ENCODE results near the gene ACOX3. TPM values are rescaled to one million over a fixed set of nuclear protein-coding genes. Genes with fewer than 3 reads are reported as not detected.

The ACOX3 gene
- polyA plus RNA-seq, 1 of the 3 experiments (the other 2 are of a cell fraction), result 8.4 TPM

GRCh38 chr4:8378101-8378724 lies 62.3 kb downstream of the ACOX3 start:
- DNase-seq, result no peak
- ChIA-PET CTCF (interaction anchor here (3.2 kb wide), 1 partner anchor 136 kb away, joined by 11 read pairs; no protein-coding TSS in a partner anchor), POLR2A (no interaction called here)
- no peak overlapping the region for H3K4me2 ChIP-seq
- no peak overlapping the region for H3K27ac ChIP-seq (ENCODE audit: low read depth in 2 of 2, low read length in 1 of 2)
- no peaks in the 10 kb centered on the region for H3K9me2 ChIP-seq
- no peak overlapping the region for H3K9ac ChIP-seq
- H2AFZ ChIP-seq (ENCODE audit: low read depth), result no peak overlapping the region
- no peaks in the 10 kb centered on the region for H3F3A ChIP-seq (replicated peaks; ENCODE audit: insufficient read depth)
- H3K9me3 ChIP-seq, result no peaks in the 10 kb centered on the region
- TF ChIP-seq ELF1 (IDR thresholded peaks at IDR 0.05) (no peak), SMC3 (IDR thresholded peaks at IDR 0.05; ENCODE audit: low read depth, low read length) (no peak), CTCF (IDR thresholded peaks at IDR 0.05) (no peak), TAF1 (IDR thresholded peaks at IDR 0.05; ENCODE audit: borderline replicate concordance, low read depth, low read length) (no peak), GATA2 (CRISPR knock-in tag; IDR thresholded peaks at IDR 0.05) (no peak), EP300 (IDR thresholded peaks at IDR 0.05; ENCODE audit: borderline replicate concordance in 1 of 2, low read depth in 1 of 2, low read length in 1 of 2) (no peak), FOXM1 (IDR thresholded peaks at IDR 0.05; ENCODE audit: low read depth) (no peak), RCOR1 (IDR thresholded peaks at IDR 0.05; ENCODE audit: low read length) (no peak), EZH2phosphoT487 (IDR thresholded peaks at IDR 0.05; ENCODE audit: borderline replicate concordance, low read depth) (no peak), MEF2A (IDR thresholded peaks at IDR 0.05; ENCODE audit: borderline replicate concordance, low read depth) (no peak), REST (IDR thresholded peaks at IDR 0.05; ENCODE audit: low read depth, low read length) (no peak), TEAD4 (IDR thresholded peaks at IDR 0.05; ENCODE audit: borderline replicate concordance, insufficient read depth) (no peak), NFIC (IDR thresholded peaks at IDR 0.05; ENCODE audit: borderline replicate concordance) (no peak), RXRA (IDR thresholded peaks at IDR 0.05; ENCODE audit: borderline replicate concordance, low read depth) (no peak), USF1 (IDR thresholded peaks at IDR 0.05; ENCODE audit: borderline replicate concordance, low read depth) (no peak)
- TF ChIP-seq, protein P1, sequence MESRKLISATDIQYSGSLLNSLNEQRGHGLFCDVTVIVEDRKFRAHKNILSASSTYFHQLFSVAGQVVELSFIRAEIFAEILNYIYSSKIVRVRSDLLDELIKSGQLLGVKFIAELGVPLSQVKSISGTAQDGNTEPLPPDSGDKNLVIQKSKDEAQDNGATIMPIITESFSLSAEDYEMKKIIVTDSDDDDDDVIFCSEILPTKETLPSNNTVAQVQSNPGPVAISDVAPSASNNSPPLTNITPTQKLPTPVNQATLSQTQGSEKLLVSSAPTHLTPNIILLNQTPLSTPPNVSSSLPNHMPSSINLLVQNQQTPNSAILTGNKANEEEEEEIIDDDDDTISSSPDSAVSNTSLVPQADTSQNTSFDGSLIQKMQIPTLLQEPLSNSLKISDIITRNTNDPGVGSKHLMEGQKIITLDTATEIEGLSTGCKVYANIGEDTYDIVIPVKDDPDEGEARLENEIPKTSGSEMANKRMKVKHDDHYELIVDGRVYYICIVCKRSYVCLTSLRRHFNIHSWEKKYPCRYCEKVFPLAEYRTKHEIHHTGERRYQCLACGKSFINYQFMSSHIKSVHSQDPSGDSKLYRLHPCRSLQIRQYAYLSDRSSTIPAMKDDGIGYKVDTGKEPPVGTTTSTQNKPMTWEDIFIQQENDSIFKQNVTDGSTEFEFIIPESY (IDR thresholded peaks at IDR 0.05; ENCODE audit: borderline replicate concordance, low read depth), result no peak
- TF ChIP-seq, protein P2, sequence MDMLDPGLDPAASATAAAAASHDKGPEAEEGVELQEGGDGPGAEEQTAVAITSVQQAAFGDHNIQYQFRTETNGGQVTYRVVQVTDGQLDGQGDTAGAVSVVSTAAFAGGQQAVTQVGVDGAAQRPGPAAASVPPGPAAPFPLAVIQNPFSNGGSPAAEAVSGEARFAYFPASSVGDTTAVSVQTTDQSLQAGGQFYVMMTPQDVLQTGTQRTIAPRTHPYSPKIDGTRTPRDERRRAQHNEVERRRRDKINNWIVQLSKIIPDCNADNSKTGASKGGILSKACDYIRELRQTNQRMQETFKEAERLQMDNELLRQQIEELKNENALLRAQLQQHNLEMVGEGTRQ (IDR thresholded peaks at IDR 0.05; ENCODE audit: borderline replicate concordance, low read depth, low read length), result no peak
- H3K36me3 ChIP-seq (replicated peaks in 1 of 2; ENCODE audit: control insufficient read depth in 1 of 2, insufficient read depth in 2 of 2, low read length in 1 of 2), result peaks cover 0 to 7% of the 10 kb centered on the region in 2 experiments
- 94% methylated on average over 12 of the region's 17 CpGs for WGBS (ENCODE audit: low lambda C conversion rate)
- H3K4me3 ChIP-seq (ENCODE audit: low read depth in 2 of 2, low read length in 1 of 2), result no peak overlapping the region
- H3K27me3 ChIP-seq (ENCODE audit: insufficient read depth), result no peaks in the 10 kb centered on the region
- no peaks in the 10 kb centered on the region for H3K79me2 ChIP-seq (ENCODE audit: insufficient read depth)
- H4K20me1 ChIP-seq (ENCODE audit: insufficient read depth), result no peaks in the 10 kb centered on the region
- peaks cover 0 to 14% of the 10 kb centered on the region in 2 experiments; a peak in 1 of 4 replicates for H3K4me1 ChIP-seq (ENCODE audit: control insufficient read depth in 1 of 2, insufficient read depth in 2 of 2, low read depth in 1 of 2, low read length in 1 of 2)
